ENCODE data around the gene DZIP1. TPM values are rescaled to one million over a fixed set of nuclear protein-coding genes. Genes with fewer than 3 reads are reported as not detected.

The DZIP1 gene
- total RNA-seq, 1 donor from 2014 or later, result 12.7 TPM

GRCh38 chr13:95564733-95565291, 79.7 kb downstream of the DZIP1 start:
- Histone ChIP-seq H3K4me3 (no peak overlapping the region), H3K36me3 (no peaks in the 10 kb centered on the region), H3K27ac (no peak overlapping the region), H3K27me3 (no peaks in the 10 kb centered on the region), H3K4me1 (no peaks in the 10 kb centered on the region), H3K9me3 (peaks cover 0 to 3% of the 10 kb centered on the region in 2 donors)
- TF ChIP-seq CTCF (IDR thresholded peaks at IDR 0.05), result no peak
- intact Hi-C loops (cut with DNase I), result no loop called here
- DNase-seq (ENCODE audit: low spot score in 2 of 2), result no peak

GRCh38 chr13:95564091-95564490, 80.4 kb downstream of the DZIP1 start:
- DNase-seq (ENCODE audit: low spot score in 2 of 2), result no peak
- H3K4me3 ChIP-seq, result no peak overlapping the region
- intact Hi-C loops (cut with DNase I), result no loop called here
- H3K27ac ChIP-seq, result no peak overlapping the region
- H3K36me3 ChIP-seq, result no peaks in the 10 kb centered on the region
- H3K27me3 ChIP-seq, result no peaks in the 10 kb centered on the region
- H3K9me3 ChIP-seq, result peaks cover 0 to 3% of the 10 kb centered on the region in 2 donors
- H3K4me1 ChIP-seq, result no peaks in the 10 kb centered on the region
- no peak for TF ChIP-seq CTCF (IDR thresholded peaks at IDR 0.05)

DNA sequence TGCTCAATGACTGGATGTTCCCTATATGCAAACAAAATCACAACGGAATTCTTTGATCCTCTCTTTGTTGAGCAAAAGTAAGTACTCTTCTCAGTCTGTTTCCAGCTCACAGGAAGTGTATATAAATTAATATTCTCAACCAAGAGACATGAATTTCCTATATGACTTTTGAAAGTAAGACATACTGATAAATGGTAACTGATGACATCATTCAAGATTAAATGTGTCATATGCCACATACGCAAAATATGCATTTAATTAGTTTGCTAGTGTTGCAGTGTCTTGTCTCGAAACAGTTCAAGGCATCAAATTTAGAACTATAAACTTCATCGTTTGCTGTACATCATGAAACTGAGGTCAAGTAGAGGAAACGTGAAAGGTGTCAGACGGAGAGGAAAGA, 84.1 kb downstream of the DZIP1 start:
- no peak for DNase-seq (ENCODE audit: low spot score in 2 of 2)
- no peak for TF ChIP-seq CTCF (IDR thresholded peaks at IDR 0.05)
- no peak overlapping the region for H3K4me3 ChIP-seq
- no peaks in the 10 kb centered on the region for H3K36me3 ChIP-seq
- intact Hi-C loops (cut with DNase I), result no loop called here
- H3K27me3 ChIP-seq, result no peaks in the 10 kb centered on the region
- no peaks in the 10 kb centered on the region for H3K4me1 ChIP-seq
- H3K9me3 ChIP-seq, result peaks cover 0 to 3% of the 10 kb centered on the region in 2 donors
- H3K27ac ChIP-seq, result no peak overlapping the region

DNA sequence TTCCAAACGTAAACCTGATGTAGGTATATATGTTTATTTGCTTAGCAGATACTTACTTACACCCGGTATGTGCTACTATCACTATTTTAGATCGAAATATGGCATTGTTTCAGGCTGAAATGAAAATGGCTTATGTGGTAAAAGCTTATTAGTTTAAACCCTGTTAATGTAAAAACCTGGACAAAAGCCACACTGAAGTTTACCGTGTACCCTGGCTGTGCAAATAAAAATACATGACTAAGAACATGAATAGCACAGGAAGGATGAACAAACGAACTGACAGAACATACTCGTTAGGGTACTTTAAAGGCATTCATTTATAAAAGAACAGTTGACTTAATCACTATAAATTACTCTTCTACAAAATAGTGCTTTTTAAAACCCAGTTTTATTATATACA, 85.4 kb downstream of the DZIP1 start:
- Histone ChIP-seq H3K9me3 (no peaks in the 10 kb centered on the region), H3K36me3 (no peaks in the 10 kb centered on the region), H3K4me1 (no peaks in the 10 kb centered on the region), H3K4me3 (no peak overlapping the region), H3K27me3 (no peaks in the 10 kb centered on the region), H3K27ac (no peak overlapping the region)
- intact Hi-C loops (cut with DNase I), result no loop called here
- no peak for DNase-seq (ENCODE audit: low spot score in 2 of 2)
- no peak for TF ChIP-seq CTCF (IDR thresholded peaks at IDR 0.05)

DNA sequence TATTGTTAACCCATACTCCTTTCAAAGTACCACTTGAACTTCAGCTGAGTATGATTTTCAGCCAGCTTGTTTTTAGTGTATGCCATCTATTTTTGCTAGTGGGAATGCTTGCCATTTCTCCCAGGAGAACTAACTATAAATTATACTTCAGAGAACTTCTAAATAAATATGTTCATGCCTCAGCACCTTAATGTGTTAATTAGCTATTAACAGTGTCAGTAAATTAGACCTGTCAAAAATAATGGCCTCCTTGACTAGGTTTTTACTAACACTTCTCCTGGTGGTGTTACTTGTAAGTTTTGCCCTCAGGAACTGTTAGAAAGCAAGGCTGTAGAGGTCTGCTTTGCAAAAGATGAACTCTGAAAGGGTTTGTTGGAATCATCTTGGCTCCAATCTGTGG, 87.5 kb downstream of the DZIP1 start:
- no peak for DNase-seq (ENCODE audit: low spot score in 2 of 2)
- Histone ChIP-seq H3K9me3 (no peaks in the 10 kb centered on the region), H3K27ac (no peak overlapping the region), H3K36me3 (no peaks in the 10 kb centered on the region), H3K4me3 (no peak overlapping the region), H3K4me1 (no peaks in the 10 kb centered on the region), H3K27me3 (no peaks in the 10 kb centered on the region)
- no peak for TF ChIP-seq CTCF (IDR thresholded peaks at IDR 0.05)
- intact Hi-C loops (cut with DNase I), result no loop called here

Measured in ascending aorta (tissue), 2 donors.